Endothelial cell of hepatic sinusoid (primary cell): Measurements from ENCODE around the gene RABL6.

Experiments
- in situ Hi-C: cut with HindIII; loops from 2 replicates; pipeline ENCODE4 v1.10.0; 2017; ENCODE audit warnings: low sequenced_read_pairs

The RABL6 gene

DNA sequence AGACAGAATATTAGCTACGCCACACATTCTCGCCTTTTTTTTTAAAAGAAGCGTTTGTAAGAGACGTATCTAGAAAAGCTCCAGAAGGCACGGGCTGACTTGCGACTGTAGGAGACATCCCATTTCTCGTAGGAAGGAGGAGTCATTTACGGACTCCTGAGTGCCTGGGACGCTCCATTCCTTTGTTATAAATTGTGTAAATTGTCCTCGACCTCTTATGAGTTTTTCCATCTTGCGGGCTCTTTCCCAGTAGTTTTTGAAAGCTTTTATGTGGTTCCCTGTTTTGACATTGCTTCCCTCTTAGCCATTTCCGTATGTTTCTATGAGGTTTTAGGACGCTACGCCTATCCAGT is 1.0 kb downstream of the RABL6 start:
- in situ Hi-C loops = loop anchor here (5.0 to 25.0 kb wide), 2 partner anchors 34 to 354 kb away; partner anchors contain the start of genes AJM1, LRRC26 and TMEM210

DNA sequence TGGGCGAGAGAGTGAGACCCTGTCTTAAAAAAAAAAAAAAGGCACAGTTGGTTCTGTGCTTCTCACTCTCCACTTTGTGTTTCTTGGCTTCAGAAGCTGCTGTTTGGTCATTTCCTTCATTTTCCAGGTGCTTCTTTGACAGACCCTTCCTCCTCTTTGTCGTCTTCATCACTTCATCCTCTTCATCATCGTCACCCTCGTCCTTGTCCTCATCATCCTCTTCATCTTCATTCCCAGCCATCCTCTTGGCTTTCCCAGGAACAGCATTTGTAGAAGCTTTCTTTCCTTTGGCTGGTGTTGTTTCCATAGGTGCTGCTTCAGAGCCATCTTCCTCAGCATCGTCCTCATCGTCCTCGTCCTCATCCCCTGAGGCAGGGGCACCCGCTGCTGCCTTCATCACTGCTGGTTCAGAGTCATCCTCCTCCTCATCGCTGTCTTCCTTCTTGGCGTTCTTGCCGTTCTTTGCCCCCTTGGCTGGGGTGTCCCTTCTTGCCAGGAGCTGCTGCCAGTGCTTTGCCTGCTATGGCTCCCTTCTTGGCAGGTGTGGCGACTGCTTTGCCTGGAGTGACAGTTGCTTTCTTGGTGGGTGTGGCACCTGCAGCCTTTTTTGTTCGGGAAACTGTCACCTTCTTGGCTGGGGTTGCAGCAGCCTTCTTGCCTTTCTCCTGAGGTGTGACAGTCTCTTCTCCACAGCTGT is 7.1 kb downstream of the RABL6 start:
- in situ Hi-C loops = loop anchor here (25.0 kb wide), 1 partner anchor 347 kb away; the partner anchor contains the start of genes LRRC26 and TMEM210

DNA sequence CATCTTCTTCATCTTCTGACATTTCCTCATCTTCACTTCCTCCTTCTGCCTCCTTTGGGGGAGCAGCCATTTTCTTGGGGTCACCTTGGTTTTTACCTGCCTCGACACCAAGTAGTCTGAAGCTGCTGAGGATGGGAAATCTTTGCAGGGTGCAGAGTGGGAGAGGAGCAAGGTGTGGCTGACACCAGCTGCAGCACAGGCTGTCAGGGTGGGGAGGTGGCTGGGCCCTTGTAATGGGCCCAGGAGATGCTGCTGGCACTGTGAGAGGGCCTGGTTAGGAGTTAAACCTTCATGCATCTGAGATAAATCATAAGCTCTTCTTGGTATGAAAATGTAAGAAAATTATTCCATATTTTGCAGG is 7.7 kb downstream of the RABL6 start:
- in situ Hi-C loops = loop anchor here (25.0 kb wide), 1 partner anchor 347 kb away; the partner anchor contains the start of genes LRRC26 and TMEM210

DNA sequence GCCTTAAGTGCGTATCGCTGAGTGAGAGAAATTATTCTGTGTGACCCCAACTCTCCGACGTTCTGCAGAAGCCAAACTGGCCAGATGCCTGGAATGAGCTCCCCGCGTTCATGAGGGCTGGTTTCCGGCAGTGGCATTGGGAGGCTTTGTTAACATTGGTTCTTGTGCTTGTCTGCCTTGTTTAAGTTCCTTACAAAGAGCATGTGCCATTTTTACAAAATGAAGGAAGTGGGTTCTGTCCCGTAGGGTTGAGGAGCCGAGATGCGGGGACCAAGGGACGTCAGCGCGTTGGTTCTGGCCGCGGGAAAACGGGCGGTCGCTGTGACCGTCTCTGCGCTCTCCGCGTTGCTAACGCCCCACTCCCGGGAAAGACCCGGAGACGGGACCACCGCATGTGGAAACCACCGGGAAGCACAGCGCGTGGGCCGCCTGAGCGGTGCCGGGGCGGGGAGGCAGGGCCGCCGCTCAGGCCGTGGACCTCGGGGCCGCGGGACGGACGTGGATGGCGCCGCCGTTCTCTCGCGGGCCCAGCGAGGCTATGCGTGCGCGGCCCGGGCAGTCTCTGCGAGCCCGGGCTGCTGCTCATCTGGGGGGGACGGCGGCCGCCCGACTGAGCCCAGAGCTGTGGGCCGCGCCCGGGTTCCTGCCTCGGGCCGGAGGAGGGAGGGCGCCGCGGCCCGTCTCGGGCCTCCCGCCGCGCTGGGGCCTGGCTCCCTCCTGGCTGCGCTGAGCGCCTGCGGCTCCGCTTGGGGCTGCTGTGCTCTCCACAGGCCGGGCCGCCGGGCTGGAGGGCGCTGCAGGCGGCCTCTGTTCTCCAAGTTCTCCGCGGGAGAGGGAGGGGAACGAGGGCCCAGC is 13.4 kb downstream of the RABL6 start:
- in situ Hi-C loops = loop anchor here (25.0 kb wide), 1 partner anchor 341 kb away; the partner anchor contains the start of genes LRRC26 and TMEM210

DNA sequence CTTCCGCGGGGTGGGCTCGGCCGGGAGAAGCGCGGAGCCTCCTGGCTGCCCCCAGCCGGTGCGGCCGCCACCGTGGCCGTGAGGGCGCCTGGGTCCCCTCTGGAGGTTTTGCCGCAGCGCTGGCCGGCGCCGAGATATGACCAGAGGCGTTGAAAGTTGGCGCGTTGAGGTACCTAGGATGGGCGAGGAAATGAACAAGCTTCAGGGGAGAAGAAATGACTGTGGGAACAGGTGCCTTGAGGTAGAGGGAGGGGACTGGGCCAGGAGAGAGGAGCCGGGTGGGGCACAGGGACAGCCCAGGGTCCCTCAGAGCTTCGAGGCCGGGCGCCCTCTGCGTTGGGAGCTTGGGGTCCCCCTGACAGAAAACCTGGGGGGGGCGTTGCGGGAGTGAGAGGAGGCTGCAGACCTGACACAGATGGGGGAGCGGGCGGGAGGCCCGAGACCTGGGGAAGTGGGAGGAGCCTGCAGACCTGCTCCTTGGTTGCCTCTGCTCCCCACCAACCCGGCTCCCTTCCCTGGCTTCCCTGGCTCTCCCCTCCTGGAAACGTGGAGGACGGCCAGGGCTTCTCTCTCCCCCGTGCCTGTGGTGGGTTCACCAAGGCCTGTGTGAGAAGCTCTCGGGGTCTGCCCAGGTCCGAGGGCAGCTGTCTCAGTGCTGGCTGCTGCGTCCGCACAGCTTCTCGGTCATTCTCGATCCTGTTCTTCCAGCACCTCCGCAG is 14.2 kb downstream of the RABL6 start:
- in situ Hi-C loops = loop anchor here (25.0 kb wide), 1 partner anchor 340 kb away; the partner anchor contains the start of genes LRRC26 and TMEM210

DNA sequence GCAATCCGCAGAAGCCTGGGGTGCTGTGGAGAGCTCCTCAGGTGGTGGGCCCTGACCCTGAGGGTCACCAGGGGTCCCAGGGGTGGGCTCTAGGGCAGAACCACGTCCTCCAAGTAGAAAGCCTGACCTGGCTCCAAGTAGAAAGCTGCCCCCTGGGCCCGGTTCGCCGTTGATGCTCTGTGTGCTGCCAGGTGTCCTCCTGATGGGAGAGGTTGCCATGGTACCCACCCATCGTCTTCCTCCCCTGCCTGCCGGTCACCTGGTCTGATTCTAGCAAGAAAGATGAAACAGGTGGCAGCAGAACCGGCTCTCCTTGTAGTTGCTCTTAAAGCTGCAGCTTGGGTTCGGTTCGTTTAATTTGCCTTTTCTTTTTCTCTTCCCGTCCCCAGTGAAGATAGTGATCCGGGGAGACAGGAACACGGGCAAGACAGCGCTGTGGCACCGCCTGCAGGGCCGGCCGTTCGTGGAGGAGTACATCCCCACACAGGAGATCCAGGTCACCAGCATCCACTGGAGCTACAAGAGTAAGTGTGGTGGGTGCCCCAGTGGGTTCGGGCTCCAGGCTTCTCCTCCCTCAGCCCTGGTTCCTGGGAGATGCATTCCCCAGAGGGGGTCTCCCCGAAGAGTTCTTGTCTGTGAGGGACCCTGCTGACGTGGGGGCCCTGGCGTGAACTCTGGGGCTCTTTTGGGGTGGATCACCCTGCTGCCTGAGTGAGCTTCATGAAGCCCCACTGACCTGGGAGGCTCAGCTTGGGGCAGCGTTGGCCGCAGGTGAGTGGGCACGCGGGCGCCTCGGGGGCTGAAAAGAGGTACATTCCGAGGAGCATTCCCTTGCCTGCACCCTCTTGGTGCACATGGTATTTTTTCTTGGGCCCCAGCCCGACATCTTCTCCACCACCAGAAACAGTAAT is 15.6 kb downstream of the RABL6 start:
- in situ Hi-C loops = loop anchor here (25.0 kb wide), 1 partner anchor 339 kb away; the partner anchor contains the start of genes LRRC26 and TMEM210

DNA sequence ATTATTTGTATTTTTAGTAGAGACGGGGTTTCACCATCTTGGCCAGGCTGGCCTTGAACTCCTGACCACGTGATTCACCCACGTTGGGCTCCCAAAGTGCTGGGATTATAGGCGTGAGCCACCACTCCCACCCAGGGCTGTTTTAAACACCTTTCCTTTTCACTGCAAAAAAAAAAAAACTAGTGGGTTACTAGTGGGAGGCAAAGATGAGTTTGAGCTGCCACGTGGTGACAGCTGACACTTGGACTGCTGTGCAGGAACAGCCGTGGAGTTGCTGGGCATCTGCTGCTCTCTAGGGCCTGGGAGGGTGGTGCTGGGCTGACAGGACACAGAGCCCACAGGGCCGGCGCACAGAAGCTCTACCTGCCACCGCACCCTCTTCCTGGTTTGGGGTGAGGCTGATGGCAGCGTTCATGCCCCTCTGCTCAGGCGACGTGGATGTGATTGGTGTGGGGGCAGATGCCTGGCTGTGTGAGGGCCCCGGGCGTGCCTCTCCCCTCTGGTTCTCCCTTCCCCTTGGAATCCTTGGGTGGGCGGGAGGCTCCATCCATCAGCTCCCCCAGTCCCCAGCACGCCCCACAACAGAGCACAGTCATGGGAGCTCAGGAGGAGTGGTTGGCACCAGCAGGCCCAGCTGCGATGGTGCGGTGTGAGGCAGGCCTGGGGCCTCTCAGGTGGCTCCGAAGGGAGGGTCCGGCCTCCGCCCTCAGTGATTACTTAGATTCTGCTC is 16.9 kb downstream of the RABL6 start:
- in situ Hi-C loops = loop anchor here (25.0 kb wide), 1 partner anchor 338 kb away; the partner anchor contains the start of genes LRRC26 and TMEM210

DNA sequence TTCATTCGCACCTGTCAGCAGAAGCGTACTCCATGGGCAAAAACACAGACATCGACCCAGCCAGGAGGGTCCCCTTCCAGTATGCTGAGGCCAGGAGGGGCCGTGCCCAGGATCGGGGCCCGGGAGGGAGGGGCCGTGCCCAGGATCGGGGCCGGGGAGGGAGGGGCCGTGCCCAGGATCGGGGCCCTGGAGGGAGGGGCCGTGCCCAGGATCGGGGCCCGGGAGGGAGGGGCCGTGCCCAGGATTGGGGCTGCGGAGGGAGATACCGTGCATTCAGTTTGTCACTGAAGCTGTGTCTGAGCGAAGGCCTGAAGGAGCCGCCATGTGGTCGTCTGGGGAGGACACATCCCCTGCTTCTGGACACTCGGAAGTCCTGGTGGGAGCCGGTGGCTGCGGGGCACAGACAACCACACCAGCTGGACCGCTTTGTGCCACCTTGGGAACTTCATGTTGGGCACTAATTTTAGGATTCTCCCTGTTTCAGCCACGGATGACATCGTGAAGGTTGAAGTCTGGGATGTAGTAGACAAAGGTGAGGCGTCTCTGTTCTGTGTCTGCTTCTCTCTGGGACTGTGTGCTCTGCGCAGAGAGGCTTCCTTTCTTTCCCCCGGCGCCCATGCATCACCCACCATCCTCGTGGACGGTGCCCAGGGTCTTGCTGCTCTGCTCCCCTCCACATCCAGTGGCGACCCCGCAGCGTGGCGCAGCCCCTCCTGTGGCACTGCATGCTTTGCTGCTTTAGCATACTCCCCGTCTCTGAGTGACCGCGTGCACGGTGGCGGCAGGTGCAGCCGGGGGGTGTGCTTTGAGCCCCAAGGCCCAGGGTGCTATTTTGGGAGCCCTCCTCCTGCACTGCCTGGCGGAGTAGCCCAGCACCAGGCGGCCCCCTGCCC is 17.8 kb downstream of the RABL6 start:
- in situ Hi-C loops = no loop called here

DNA sequence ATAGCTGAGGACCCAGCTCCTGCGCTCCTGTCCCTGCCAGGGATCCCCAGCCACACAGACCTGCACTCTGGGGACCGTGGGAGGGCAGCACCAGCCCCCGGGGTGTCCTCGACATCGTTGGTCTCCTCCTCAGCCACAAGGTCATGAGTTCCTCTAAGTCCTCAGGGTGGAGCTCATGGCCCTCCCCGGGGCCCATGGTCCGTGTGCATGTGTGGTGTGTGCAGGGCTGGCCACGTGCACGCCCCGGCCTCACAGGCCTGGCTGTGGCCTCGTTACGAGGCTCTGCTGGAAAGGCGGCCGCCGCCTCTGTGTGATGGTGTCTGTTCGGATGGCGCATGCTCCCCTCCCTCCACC is 18.4 kb downstream of the RABL6 start:
- in situ Hi-C loops = no loop called here

DNA sequence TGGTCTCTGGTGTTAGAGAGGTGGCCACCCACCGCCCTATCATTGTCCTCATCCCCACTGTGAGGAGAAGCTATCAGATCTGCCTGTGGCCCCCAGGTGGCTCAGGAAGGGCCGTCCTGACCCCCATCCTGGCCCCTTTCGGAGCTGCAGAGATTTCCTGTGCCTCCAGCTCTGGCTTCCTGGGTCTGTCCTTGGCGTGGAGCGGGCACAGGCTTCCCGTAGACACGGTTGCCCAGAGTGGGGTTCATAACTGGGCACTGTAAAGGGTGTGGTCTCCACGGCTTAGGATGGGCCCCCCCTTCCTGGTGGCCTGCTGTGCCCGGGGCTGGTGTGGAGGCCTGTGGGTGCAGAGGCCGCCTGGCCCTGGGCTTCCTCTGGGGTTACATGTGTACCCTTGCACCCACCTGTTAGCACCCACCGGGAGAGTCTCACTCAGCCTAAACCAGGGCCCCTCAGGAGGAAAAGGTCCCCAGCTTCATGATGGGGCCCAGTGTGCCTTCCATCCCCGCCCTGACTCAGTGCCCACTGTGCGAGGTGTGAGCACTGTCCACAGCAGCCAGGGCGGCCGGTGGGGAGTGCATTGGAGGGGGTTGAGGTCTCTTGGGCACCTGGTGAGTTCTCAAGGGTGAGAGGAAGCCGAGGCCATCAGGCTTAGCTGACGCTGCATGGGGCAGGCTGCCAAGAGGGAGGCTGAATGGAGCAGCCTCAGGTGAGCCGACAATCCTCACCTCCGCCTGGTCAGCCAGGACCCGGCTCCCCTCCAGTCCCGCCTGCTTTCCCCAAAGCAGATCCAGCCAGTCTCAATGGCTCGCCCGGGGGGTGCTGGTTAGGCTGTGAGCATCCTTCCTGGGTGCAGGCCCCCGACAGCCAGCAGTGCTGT is 19.2 kb downstream of the RABL6 start:
- in situ Hi-C loops = no loop called here

DNA sequence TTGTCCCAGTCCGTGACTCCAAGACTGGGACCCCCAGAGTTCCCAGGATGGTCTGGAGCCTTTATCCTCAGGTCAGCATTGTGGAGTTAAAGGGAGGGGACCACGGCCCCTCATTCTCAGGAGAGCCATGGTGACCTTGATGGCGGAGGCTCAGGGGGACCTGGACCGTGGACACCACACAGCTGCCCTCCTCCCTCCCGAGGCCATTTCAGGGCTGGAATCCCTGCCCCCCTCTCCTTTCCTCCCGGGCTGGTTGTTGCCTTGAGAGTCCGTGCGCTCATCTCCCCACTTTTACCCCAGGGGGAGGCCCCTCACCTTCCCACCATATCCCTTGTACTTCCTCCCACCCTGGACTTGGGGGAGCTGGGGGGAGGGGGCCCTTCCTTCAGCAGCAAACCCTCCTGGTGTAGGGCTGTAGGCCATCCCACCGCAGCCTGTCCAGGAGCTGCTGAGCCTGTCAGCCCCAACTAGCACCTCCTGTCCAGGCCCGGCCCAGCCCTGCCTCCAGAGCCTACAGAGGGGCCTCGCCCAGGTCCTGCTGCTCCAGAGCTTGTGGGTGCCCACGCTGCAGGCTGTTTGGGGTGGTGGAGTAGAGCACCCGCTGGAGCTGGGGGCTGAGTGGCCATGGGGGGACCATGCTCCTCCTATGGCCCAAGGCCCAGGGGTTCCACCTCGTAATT is 20.2 kb downstream of the RABL6 start:
- in situ Hi-C loops = no loop called here

DNA sequence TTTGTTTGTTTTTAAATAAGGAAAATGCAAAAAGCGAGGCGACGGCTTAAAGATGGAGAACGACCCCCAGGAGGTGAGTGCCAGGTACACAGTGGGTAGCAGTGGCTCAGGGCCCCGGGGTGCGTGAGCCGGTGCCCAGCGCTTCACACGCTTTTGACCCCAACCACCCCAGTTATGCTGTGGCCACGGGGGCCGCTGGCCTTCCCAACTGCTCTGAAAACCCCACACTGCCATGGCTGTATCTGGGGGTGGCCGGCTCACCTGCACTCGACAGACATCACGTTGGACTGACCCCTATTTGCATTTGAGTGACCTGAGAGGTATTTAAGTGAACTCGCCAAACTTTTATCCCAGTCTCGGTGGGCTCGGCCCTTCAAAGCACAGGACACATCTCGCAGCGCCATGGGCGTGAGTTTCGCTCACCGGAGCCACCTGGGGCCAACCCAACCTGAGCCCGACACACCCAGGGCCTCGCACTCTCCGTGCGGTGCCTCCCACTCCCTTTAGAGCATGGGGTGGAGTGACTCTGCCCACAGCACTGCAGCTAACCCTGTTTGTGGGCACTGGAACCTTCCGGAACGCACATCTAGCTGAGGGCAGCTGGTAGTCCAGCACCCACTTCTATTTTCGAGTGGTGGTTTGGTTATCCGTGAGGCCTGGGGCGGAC is 20.9 kb downstream of the RABL6 start:
- in situ Hi-C loops = no loop called here

DNA sequence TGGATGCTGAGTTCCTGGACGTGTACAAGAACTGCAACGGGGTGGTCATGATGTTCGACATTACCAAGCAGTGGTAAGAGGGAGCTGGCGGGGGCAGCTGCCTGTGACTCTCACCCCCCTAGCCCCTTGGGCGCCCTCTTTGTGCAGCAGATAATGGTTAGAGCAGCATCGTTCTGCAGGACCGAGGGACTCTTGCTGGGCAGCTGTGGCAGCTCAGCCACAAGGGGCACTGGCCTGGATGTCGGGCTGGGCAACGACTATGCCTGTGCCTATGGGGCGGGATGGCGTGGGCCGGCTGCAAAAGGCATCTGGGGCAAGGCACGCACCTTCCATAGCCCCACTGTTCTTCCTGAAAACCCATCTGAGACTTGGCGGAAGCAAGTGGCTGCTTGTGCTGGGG is 21.7 kb downstream of the RABL6 start:
- in situ Hi-C loops = no loop called here

DNA sequence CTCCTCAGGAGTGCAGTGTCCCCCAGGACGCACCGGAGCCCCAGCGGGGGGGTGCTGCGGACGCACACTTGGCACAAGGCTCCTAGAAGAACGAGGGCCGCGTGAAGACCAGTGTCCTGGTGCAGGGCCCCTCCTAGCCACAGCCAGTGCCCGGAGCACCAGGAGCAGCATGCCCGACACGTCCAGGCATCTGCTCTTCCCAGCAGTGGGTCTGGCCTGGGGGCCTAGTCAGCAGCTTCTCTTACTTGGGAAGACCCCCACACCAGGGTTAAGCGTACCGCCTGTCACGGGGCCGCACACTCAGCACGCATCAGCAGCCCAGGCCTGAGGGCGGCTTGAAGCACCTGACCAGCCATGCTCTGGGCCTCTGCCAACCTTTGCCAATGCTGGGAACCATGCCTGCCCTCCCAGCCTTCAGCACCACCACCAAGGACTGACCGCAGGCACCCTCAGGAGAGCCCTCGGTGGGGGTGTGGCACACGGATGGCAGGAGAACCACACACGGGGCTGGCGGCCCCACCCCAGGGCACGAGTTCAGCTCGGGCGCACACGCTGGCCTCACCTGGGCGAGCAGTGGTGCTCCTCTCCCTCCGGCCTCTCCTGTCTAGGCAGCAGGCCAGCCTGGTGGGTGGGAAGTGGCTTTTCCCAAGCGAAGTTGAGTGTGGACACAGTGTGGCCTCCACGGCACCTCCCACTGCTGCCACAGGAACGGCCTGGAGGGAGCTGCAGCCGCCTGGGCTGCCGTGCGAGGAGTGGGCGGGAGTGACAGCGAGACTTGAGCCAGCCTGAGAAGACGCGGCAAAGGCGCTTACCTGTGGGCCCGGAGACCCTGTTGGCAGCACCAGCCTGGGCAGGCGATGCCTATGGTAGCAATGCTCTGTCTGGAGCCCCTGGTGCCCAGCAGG is 22.5 kb downstream of the RABL6 start:
- in situ Hi-C loops = no loop called here

DNA sequence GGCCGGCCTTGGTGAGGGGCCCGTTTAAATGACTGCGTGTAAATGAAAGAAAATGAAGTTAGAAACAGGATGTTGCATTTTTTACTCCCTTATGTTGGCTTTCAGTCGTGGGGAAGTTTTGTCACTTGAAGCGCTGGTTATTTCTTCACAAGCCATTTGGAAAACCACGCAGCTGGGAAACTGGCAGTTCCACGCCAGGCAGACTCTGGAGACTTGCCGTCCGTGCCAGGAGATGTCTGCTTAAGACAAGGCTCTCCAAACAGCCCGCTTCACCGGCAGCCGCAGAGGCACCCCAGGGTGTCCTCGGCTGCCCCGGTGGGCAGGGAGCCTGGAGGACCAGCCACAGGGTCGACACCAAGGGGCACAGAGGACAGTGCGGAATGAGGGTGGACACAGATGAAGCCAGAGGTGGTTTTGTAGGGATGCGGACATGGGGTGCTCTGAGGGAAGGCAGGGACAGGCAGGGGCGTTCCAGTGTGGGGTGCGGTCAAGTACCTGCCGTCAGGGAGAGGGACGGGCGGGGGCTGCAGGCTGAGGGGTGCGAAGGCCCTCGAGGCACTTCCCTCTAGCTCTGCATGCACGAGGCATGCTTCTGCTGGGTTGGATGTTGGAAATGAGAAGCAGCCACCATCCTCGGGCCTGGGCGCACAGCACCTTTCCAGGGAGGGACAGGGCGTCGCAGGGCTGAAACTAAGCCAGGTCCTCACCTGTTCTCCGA is 23.4 kb downstream of the RABL6 start:
- in situ Hi-C loops = no loop called here
